Neuron (in vitro differentiated cells): ENCODE results near the gene TNS1.

Source experiments
- H2AFZ ChIP-seq: one replicate; pipeline ENCODE4 v1.6.1; 2013; ENCODE audit warnings: low read depth, mild to moderate bottlenecking, inconsistent platforms, low read length, moderate library complexity
- H3K27me3 ChIP-seq: one replicate; pipeline ENCODE4 v1.6.1; 2013; ENCODE audit warnings: low read length; ENCODE audit not compliant: insufficient read depth
- H3K36me3 ChIP-seq: one replicate; pipeline ENCODE4 v1.6.1; 2013; ENCODE audit warnings: low read length; ENCODE audit not compliant: insufficient read depth
- H3K4me1 ChIP-seq: one replicate; pipeline ENCODE4 v1.6.1; 2013; ENCODE audit warnings: low read length; ENCODE audit not compliant: insufficient read depth
- H3K4me3 ChIP-seq: 2 replicates; pipeline ENCODE4 v1.5.1; 2013; ENCODE audit warnings: mild to moderate bottlenecking, low read length, moderate library complexity
- H3K9me3 ChIP-seq: one replicate; pipeline ENCODE4 v1.6.1; 2013; ENCODE audit warnings: low read length

TNS1 gene

GRCh38 chr2:217854684-217855420 is 147.9 kb downstream of the TNS1 start:
- no peaks in the 10 kb centered on the region for H3K27me3 ChIP-seq
- H3K4me3 ChIP-seq, result no peak overlapping the region
- H3K9me3 ChIP-seq, result no peaks in the 10 kb centered on the region
- no peak overlapping the region for H2AFZ ChIP-seq
- peaks cover 21% of the 10 kb centered on the region for H3K4me1 ChIP-seq
- no peaks in the 10 kb centered on the region for H3K36me3 ChIP-seq

GRCh38 chr2:217853961-217854360 is 148.8 kb downstream of the TNS1 start:
- Histone ChIP-seq H3K4me3 (no peak overlapping the region), H3K4me1 (peaks cover 21% of the 10 kb centered on the region), H3K36me3 (no peaks in the 10 kb centered on the region), H2AFZ (no peak overlapping the region), H3K27me3 (no peaks in the 10 kb centered on the region), H3K9me3 (no peaks in the 10 kb centered on the region)

GRCh38 chr2:217853301-217853881 is 149.4 kb downstream of the TNS1 start:
- no peaks in the 10 kb centered on the region for H3K27me3 ChIP-seq
- H3K4me3 ChIP-seq, result no peak overlapping the region
- no peak overlapping the region for H2AFZ ChIP-seq
- H3K4me1 ChIP-seq, result peaks cover 20% of the 10 kb centered on the region
- no peaks in the 10 kb centered on the region for H3K36me3 ChIP-seq
- no peaks in the 10 kb centered on the region for H3K9me3 ChIP-seq

- no peak overlapping the region for H3K4me3 ChIP-seq
- no peaks in the 10 kb centered on the region for H3K36me3 ChIP-seq
- no peak overlapping the region for H2AFZ ChIP-seq
- H3K9me3 ChIP-seq, result no peaks in the 10 kb centered on the region
- H3K27me3 ChIP-seq, result no peaks in the 10 kb centered on the region
- H3K4me1 ChIP-seq, result peaks cover 13% of the 10 kb centered on the region
These were observed 150.1 kb downstream of the TNS1 start for GRCh38 chr2:217852555-217853211.

- H2AFZ ChIP-seq, result no peak overlapping the region
- no peak overlapping the region for H3K4me3 ChIP-seq
- no peaks in the 10 kb centered on the region for H3K36me3 ChIP-seq
- H3K27me3 ChIP-seq, result no peaks in the 10 kb centered on the region
- no peaks in the 10 kb centered on the region for H3K9me3 ChIP-seq
- H3K4me1 ChIP-seq, result peaks cover 11% of the 10 kb centered on the region
These were observed 151.4 kb downstream of the TNS1 start for GRCh38 chr2:217851191-217852020.

DNA sequence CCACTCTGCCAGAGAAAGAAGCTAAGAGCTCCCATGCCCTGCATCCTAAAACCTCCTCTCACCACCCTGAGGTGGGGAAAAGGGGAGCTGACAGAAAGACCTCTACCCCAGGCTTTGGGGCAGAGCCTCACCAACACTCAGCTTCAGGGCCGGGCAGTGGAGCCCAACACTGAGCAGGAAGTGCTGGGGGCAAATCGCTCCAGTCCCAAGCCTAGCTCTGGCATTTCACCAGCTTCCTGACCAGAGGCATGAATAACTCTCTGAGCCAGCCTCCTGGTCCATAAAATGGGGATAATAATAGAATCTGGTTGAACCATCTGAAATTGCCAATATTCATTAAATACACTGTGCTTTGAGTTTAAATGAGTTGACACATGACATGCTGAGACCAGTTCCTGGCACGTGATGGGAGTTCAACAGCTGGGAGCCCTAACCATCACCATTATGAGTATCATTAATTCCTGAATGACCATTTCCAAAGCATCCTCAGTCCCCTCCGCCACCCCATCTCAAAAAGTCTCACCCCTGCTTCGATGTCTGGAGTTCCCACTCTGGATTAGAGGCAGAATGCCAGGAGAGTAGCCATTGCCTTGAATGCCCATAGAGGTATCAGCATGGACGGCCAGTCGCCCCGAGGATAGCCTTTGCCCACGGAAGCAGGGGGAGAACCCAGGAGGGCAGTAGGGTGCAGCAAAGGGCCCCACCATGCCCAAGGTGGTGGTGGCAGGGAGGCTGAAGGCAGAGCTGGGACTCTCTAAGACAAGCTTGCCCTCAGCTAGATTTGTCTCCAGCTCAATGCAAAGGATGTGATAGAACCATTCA is 153.4 kb downstream of the TNS1 start:
- no peak overlapping the region for H2AFZ ChIP-seq
- no peak overlapping the region for H3K4me3 ChIP-seq
- peaks cover 11% of the 10 kb centered on the region for H3K4me1 ChIP-seq
- H3K9me3 ChIP-seq, result peaks cover 5% of the 10 kb centered on the region
- H3K27me3 ChIP-seq, result no peaks in the 10 kb centered on the region
- H3K36me3 ChIP-seq, result no peaks in the 10 kb centered on the region

DNA sequence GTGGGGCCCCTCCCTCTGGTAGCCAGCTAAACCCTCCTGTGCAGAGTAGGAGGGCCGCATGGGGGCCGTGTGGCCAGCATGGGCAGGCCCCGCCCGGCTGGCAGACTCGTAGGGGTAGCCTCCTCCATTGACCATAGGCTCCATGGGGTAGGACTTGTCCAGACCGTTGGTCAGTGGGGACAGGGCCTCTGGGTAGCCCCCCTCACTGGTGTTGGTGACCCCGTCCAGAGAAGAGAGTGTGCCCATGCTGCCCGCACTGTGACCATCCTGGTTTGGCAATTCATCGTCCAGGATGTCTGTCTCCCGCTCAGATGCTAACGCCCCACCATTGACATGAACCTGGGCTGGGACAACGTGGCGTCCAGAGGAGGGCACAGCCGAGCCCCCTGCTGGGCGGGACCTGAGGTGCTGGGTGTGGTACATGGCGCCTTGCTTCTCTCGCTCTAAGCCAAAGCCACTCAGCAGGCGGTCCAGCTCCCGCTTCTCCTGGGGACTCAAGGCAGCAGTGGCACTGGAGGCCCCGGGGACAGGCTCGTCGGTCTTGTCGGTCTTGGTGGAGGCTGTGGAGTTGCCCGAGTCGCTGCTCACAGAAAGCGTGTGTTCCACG is 154.3 kb downstream of the TNS1 start:
- peaks cover 7% of the 10 kb centered on the region for H3K9me3 ChIP-seq
- no peak overlapping the region for H3K4me3 ChIP-seq
- peaks cover 9% of the 10 kb centered on the region for H3K4me1 ChIP-seq
- H3K36me3 ChIP-seq, result no peaks in the 10 kb centered on the region
- H3K27me3 ChIP-seq, result no peaks in the 10 kb centered on the region
- H2AFZ ChIP-seq, result no peak overlapping the region

DNA sequence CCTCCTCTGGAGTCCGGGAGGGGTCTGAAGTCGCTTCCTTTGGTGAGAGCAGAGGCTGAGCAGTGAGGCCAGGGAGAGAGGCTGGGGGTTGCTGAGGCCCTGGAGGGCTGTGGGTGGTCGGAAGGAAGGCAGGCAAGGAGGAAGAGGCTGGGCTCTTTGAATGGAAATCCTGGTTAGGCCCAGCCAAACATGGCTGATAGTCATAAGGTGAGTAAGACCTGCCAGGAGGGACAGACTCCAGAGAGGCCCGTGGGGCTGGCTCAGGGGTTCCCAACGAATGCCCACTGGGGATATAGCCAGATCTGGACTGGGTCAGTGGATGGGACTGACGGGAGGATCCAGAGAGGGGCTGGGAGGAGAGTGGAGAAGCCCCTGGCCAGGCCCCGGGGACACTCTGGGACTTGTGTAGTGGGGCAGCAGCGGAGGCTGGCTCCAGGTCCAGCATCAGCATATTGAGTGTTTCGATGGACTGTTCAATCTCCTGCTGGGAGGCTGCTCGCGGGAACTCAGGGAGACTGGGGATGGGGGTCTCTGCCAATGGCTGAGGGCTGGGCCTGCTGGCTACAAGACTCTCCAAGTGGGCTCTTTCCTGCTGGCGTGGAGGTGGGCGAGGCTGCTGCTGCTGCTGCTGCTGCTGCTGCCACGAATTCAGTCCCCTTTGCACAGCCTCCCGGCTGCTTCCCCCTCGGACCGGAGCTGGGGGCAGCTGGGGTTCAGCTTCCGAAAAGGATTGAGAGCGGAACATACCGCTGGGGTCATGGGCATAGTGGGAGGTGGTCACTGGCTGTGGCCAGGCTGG is 155.0 kb downstream of the TNS1 start:
- H3K9me3 ChIP-seq, result peaks cover 7% of the 10 kb centered on the region
- peaks cover 2% of the 10 kb centered on the region for H3K4me1 ChIP-seq
- H2AFZ ChIP-seq, result no peak overlapping the region
- no peaks in the 10 kb centered on the region for H3K27me3 ChIP-seq
- no peaks in the 10 kb centered on the region for H3K36me3 ChIP-seq
- no peak overlapping the region for H3K4me3 ChIP-seq

DNA sequence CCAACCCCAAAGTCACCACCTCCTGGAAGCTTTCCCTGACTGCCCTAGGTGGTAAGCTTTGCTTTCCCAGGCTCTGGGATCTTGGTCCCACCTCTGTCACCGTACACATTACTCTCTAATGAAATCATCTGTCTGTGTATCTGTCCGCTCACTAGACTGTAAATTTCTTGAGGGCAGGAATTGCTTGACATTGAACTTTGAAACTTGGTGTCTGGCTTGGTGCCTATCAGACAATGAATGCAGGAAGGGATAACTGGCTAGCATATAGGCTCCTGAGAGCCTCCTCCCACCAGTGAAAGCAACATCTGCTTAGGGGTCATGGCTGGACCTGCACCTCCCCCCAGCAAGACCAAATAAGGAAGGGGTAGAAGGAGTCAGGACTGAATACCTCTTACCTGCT is 155.7 kb downstream of the TNS1 start:
- Histone ChIP-seq H3K9me3 (peaks cover 7% of the 10 kb centered on the region), H3K27me3 (no peaks in the 10 kb centered on the region), H2AFZ (no peak overlapping the region), H3K4me3 (no peak overlapping the region), H3K4me1 (no peaks in the 10 kb centered on the region), H3K36me3 (no peaks in the 10 kb centered on the region)

GRCh38 chr2:217846321-217846743 is 156.5 kb downstream of the TNS1 start:
- Histone ChIP-seq H3K4me3 (no peak overlapping the region), H3K36me3 (no peaks in the 10 kb centered on the region), H2AFZ (no peak overlapping the region), H3K9me3 (peaks cover 7% of the 10 kb centered on the region), H3K4me1 (no peaks in the 10 kb centered on the region), H3K27me3 (no peaks in the 10 kb centered on the region)

DNA sequence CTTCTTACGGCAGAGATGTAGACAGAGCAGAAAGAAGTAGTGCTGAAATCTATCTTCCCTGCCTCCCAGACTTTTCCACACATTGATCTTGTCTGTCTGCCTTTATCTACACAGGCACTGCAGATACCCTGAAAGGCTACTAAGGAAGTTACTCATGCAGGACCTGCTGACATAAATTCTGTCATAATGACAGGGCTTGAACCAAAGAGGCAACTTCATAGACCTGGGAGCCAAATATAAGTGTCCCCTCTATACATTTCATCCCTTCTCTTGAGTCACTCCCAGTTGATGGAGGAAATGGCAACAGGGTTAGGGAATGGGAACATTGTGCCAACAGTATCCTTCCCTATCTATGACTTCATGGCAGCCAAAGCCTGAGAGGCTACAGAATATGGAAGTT is 157.5 kb downstream of the TNS1 start:
- H3K36me3 ChIP-seq, result no peaks in the 10 kb centered on the region
- H3K4me1 ChIP-seq, result no peaks in the 10 kb centered on the region

More for the DNA sequence above, 157.5 kb downstream of the TNS1 start:
- H3K9me3 ChIP-seq, result peaks cover 7% of the 10 kb centered on the region
- no peak overlapping the region for H3K4me3 ChIP-seq
- no peaks in the 10 kb centered on the region for H3K27me3 ChIP-seq
- H2AFZ ChIP-seq, result no peak overlapping the region
